Stimulated activated CD4-positive, alpha-beta T cell treated with anti-CD3 and anti-CD28 coated beads, Interleukin-1b, Interleukin-23, amount 100 ng/mL, for 1 hour (primary cell): Measurements from ENCODE around the gene NDUFAF2.

Experiments
- DNase-seq, 2 donors: peaks; one replicate each; pipeline ENCODE4 v3.0.0-alpha.2; 2020; ENCODE audit warnings: low read depth in 2 of 2

Gene NDUFAF2

GRCh38 chr5:61119066-61119465 lies 174.1 kb downstream of the NDUFAF2 start:
- DNase-seq: no peak

DNA sequence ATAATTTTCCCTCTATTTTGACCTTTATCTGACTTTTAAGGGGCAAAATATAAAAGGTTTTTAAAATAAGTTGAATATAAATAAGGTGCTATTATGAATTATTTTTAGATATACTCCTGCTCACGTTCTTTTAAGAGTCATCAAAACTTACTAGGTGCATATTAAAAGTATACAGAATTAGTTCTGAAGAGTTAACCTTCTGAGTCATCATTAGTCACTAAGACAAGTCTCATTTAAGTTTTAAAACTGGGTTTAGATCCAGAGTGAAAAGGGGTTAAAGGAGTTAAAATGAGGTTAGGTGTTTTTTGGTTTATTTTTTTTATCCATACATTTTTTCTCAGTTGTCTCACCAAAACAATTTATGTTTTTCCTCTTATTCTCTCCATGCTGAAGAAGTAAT lies 175.5 kb downstream of the NDUFAF2 start:
- DNase-seq: no peak

- DNase-seq: no peak
Observed at GRCh38 chr5:61123145-61123544, 178.1 kb downstream of the NDUFAF2 start.

DNA sequence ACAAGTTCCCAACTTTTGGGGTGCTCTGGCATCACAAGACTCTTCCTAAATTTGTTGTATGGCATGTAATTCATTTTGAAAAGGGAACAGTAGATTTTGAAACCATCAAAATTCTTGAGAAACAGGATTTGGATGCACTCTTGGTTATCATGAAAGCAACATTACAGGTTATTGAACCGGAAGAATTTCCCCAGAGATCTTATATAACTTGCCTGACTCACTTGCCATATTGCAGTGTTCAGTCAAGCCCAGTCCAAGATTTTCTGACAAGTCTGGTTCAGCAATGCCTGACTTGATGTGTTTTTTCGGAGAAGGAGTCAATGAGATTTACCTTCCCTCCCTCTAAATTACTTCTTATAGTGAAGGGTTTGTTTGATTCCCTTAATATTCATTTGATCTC lies 185.3 kb downstream of the NDUFAF2 start:
- DNase-seq: no peak

DNA sequence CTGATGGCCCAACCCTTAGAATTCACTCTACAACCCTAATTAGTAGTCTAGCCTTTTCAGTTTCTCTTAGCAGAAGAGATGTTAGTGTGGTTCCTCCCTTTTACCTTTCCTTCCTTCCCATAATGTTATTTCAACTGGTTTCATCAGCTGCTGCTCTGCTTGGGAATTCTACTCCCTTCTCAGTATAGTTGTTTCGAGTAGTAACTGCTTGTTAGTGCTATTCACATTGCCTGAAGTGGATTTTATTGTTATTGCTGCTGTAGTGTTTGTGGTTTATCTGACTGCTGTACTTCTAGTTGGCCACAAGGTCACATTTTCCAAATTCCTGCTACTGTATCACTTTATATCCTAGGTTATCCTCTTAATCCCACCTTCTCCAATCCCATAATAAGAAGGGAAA lies 187.6 kb downstream of the NDUFAF2 start:
- no peak for DNase-seq

DNA sequence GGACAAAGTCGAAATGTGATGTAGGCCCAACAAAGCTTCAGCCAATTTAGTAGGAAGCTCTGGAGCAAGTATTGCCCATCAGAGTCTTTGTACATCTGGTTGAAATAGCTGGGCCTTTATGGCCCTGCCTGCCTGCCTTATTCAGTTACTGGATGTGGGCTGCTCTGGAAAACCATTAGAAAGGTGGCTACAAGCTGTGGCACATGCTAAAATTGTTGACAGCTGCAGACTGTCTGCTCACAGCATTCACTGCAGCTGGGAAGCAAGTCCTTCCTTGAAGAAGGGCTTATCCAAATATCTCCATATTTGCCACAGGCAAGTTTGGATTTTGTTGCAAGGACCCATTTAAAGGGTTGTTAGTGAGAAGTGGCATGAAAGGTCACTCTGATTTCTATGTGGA lies 192.8 kb downstream of the NDUFAF2 start:
- DNase-seq: no peak

- no peak for DNase-seq
Observed at GRCh38 chr5:61139094-61139873, 194.3 kb downstream of the NDUFAF2 start.

- DNase-seq: no peak
Observed at GRCh38 chr5:61139931-61140330, 194.9 kb downstream of the NDUFAF2 start.

- no peak for DNase-seq
Observed at GRCh38 chr5:61141801-61142200, 196.8 kb downstream of the NDUFAF2 start.

DNA sequence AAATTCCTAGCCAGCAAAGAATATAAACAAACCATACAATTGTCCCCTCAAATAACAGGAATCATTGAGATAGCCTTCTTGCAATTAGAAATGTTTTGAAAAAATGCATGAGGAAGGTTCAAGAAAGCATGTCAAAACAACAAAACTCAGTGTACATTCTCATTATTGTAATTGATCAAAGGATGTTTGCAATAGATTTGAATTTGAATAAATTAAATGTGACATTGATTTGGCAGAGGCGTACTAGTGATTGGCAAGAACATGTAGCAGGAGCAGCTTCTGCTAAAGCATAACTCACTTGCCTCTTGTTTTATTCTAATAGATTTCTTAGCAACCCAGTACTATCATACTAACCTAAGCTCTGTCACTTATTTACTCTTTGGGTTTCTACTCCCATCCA lies 197.4 kb downstream of the NDUFAF2 start:
- DNase-seq: no peak

GRCh38 chr5:61142811-61143210 lies 197.8 kb downstream of the NDUFAF2 start:
- DNase-seq: no peak

- DNase-seq: no peak
Observed at GRCh38 chr5:61148515-61148914, 203.5 kb downstream of the NDUFAF2 start.

GRCh38 chr5:61151893-61152292 lies 206.9 kb downstream of the NDUFAF2 start:
- DNase-seq: no peak

DNA sequence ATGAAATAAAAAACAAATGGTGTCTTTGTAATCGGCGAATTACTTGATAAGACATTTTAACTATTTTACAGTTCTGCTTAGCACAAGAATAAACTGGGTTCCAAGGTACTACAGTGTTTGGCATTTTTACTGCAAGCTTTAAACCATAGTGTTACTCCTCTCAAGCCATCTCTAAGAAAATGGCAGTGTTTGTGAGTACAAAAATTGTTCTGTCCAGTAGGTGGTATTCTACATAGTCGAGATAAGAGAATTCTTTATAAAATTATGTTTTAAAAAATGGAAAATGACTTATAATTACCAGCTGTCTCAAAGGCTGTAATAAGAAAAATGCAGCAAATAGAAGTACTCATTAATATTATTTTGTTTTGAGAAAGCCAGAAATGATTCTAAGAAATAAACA lies 214.1 kb downstream of the NDUFAF2 start:
- no peak for DNase-seq

GRCh38 chr5:61159836-61160235 lies 214.8 kb downstream of the NDUFAF2 start:
- DNase-seq: no peak

- no peak for DNase-seq
Observed at GRCh38 chr5:61160497-61160896, 215.5 kb downstream of the NDUFAF2 start.

GRCh38 chr5:61162010-61162831 lies 217.2 kb downstream of the NDUFAF2 start, which contains the start of gene SMIM15:
Gene SMIM15, minus strand, starts transcription at chr5:61162468. Its CDS starts 2,297 bp downstream, at chr5:61160171.
- DNase-seq: peak; percentile 47 to 61

DNA sequence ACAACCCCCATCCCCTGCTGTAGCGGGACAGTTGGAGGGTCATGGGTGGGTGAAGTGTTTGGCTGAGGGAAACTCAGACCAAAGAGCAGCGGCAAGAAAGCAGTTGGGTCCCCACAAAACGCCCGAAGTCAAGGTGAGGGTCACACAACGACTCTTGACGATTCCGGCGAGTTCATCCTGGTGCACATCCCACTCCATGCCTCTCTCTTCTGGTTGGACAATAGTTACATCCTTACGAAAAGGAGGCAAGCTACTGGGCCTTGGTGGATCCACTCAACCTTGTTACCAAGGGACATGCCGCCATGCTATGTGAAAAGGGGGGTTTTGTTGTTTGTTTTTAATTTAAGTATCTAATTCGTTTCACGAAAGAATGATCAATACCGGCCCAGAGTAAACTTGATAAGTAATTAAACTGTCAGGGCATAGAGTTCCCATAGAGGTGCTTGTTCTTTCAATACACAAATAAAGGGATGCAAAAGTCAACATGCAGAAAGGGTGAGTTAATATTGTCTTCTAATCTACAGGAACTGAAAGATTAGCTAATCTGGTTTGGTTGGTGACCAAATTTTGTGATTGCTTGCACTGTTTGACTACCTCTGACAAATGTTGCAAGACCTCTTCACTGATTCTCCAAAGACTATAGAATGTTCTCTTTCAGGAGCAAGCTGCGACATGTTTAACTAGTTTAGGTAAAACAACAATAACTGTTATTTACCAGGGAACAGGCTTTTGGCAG lies 218.0 kb downstream of the NDUFAF2 start:
- DNase-seq: no peak

DNA sequence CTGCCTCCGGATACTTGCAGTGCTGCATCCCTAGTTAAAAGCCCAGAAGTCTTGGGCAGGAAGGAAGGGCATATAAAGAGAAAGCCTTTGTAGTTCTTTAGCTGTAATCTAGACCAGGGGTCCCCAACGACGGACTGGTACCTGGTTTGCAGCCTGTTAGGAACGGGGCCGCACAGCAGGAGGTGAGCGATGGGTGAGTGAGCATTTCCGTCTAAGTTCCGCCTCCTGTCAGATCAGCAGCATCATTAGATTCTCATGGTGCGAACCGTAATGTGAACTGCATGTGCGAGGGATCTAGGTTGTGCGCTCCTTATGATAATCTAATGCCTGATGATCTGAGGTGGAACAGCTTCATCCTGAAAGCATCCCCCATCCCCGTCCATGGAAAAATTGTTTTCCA lies 218.9 kb downstream of the NDUFAF2 start:
- DNase-seq: no peak

- DNase-seq: no peak
Observed at GRCh38 chr5:61167382-61167781, 222.4 kb downstream of the NDUFAF2 start.

DNA sequence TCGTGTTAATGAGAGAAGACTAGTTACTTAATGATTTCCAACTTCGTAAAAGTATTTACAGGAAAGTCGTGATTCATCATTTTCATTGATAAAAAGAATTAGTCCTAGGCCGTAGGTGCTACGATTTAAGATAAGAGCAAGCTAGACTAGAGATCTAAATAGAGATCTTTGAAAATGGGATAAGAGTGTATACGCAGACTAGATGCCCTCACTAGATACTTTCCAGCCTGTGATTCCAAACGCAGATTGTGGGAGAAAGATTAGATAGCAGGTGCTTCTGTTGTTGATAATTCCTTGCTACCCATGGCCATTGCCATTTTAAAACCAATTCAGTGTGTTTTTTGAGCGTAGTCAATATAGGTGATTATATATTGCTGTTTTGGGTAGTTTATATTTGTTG lies 223.9 kb downstream of the NDUFAF2 start:
- no peak for DNase-seq

- no peak for DNase-seq
Observed at GRCh38 chr5:61171479-61171878, 226.5 kb downstream of the NDUFAF2 start.
